Glomerular visceral epithelial cell (primary cell): ENCODE measurements around the gene TSSK2.

Experiments used
- DNase-seq: peaks from one replicate; pipeline ENCODE4 v3.0.0-alpha.2; 2016; ENCODE audit errors: extremely low spot score

Gene TSSK2

GRCh38 chr22:19106886-19107729 lies 24.0 kb upstream of the TSSK2 start:
- no peak for DNase-seq

- no peak for DNase-seq
Observed at GRCh38 chr22:19107730-19108074, 23.4 kb upstream of the TSSK2 start.

GRCh38 chr22:19108807-19109197 lies 22.3 kb upstream of the TSSK2 start:
- DNase-seq, result no peak

- peak; percentile 15 for DNase-seq
Observed at GRCh38 chr22:19109198-19110063, 21.7 kb upstream of the TSSK2 start.

GRCh38 chr22:19110064-19110458 lies 21.0 kb upstream of the TSSK2 start:
- no peak for DNase-seq

GRCh38 chr22:19110646-19111045 lies 20.5 kb upstream of the TSSK2 start:
- DNase-seq, result no peak

GRCh38 chr22:19111140-19111539 lies 20.0 kb upstream of the TSSK2 start:
- no peak for DNase-seq

- no peak for DNase-seq
Observed at GRCh38 chr22:19111584-19111983, 19.5 kb upstream of the TSSK2 start.

GRCh38 chr22:19113429-19113828 lies 17.7 kb upstream of the TSSK2 start:
- DNase-seq, result no peak

- no peak for DNase-seq
Observed at GRCh38 chr22:19114984-19115552, 16.0 kb upstream of the TSSK2 start.

- DNase-seq, result no peak
Observed at GRCh38 chr22:19115628-19116027, 15.5 kb upstream of the TSSK2 start.

- DNase-seq, result no peak
Observed at GRCh38 chr22:19117111-19117512, 14.0 kb upstream of the TSSK2 start.

- no peak for DNase-seq
Observed at GRCh38 chr22:19118329-19118880, 12.7 kb upstream of the TSSK2 start.

- DNase-seq, result no peak
Observed at GRCh38 chr22:19119949-19120348, 11.2 kb upstream of the TSSK2 start.

GRCh38 chr22:19120829-19121630 lies 10.1 kb upstream of the TSSK2 start:
- peak; percentile 82 for DNase-seq

- peak; percentile 36 for DNase-seq
Observed at GRCh38 chr22:19121631-19122142, 9.4 kb upstream of the TSSK2 start.

- peak; percentile 95 for DNase-seq
Observed at GRCh38 chr22:19122143-19122751, 8.9 kb upstream of the TSSK2 start, which contains the start of gene DGCR2. Gene DGCR2, minus strand, starts transcription at chr22:19122412. Its CDS starts 206 bp downstream, at chr22:19122206.

GRCh38 chr22:19122752-19123492 lies 8.2 kb upstream of the TSSK2 start:
- peak; percentile 21 for DNase-seq

GRCh38 chr22:19123936-19124335 lies 7.2 kb upstream of the TSSK2 start:
- no peak for DNase-seq

GRCh38 chr22:19124377-19124776 lies 6.7 kb upstream of the TSSK2 start:
- DNase-seq, result no peak
